GM19035 (cell line): ENCODE measurements around the gene TMEM51.
A peak's percentile ranks its signal among the peaks of the same experiment; 100 is the strongest.

Source experiments
- ATAC-seq: cut with Tn5 transposase; IDR thresholded peaks from one replicate; pipeline ENCODE4 v1.9.1; 2021; ENCODE audit not compliant: unreplicated experiment

TMEM51 gene

DNA sequence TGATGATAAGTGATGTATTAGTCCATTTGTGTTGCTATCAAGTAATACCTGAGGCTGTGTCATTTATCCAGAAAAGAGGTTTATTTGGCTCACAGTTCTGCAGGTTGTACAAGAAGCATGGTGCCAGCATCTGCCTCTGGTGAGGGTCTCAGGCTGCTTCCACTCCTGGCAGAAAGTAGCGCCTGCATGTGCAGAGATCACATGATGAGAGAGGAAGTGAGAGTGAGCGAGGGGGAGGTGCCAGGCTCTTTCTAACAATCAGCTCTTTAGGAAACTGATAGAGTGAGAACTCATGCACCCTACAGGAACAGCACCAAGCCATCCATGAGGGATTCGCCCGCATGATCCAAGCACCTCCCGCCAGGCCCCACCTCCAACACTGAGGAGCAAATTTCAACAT is 91.3 kb downstream of the TMEM51 start:
- no peak for ATAC-seq

DNA sequence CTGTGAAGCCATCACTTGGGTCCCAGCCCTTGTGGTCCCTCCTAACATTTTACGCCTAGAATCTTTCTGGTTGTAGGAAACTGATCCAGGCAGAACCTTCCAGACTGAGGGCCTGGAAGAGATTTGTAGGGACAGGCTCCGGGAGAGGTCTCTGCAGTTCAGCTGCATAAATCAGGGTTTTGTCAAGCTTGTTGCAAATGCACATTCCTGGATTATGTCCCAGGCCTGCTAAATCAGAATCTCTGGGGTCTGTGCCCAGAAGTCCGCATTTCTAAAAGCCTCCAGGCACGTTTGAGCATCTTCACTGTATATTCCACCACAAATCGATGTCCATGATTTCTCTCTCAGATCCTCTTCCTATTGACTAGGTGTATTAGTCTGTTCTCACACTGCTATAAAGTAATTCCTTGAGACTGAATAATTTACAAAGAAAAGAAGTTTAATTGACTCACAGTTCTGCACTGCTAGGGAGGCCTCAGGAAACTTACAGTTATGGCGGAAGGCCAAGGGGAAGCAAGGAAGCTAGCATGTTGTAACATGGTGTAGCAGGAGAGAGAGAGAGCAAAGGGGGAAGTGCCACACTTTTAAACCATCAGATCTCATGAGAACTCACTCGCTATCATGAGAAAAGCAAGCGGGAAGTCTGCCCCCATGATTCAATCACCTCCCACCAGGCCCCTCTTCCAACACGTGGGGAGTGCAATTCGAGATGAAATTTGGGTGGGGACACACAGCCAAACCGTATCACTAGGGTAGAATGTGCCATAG is 92.2 kb downstream of the TMEM51 start:
- ATAC-seq, result no peak

DNA sequence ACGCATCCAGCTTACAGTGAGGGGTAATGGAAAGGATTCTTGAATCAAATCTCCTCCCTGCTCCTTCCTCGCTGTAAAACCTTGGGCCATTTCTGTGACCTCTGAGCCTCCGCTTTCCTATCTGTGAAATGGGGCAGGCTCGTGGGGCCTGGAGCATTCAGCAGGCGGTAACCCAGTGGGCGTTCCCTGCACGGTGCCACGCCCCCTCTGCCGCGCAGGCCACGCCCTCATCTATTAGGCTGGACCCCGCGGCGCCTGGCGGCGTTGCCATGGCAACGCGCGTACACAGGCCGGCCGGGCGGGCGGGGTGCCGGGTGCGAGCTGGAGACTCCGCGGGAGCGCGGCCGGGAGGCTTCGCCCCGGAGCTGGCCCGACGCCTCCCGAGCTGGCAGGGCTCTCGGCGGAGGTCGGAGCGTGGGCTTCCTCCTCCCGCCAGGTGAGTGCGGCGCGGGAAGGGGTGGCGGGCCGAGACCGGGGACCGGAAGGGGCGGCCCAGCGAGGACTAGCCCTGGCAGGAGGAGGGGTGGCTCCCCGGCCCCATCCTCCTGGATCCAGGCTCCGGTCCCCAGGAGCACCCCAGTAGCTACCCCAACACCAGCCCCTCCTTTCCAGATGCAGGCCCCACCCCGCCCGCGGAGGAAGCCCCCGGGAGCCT is 93.5 kb downstream of the TMEM51 start, which contains the start of gene FHAD1:
FHAD1 (plus strand) TSS at position 264 of the 655 bp plus-strand sequence. CDS start 4,562 bp downstream, outside the sequence.
- peak; percentile 63 for ATAC-seq

DNA sequence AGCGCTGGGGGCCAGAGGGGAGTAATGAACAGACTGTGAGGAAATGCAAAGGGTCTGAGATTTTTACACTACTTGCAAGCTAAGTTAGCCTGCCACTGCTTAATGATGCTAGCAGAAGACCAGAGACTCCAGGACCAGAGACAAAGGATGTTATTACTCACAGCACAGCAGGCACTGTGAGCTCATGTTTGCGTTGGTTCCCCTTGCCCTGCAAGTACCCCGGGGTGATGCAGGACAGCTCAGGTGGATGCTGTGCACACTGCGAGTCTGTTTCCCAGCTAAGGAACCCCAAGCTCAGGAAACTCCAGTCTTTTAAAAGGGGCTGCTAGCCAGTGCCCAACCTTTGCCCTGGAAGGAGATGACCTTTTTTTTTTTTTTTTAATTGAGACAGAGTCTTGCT is 94.7 kb downstream of the TMEM51 start:
- ATAC-seq, result no peak

DNA sequence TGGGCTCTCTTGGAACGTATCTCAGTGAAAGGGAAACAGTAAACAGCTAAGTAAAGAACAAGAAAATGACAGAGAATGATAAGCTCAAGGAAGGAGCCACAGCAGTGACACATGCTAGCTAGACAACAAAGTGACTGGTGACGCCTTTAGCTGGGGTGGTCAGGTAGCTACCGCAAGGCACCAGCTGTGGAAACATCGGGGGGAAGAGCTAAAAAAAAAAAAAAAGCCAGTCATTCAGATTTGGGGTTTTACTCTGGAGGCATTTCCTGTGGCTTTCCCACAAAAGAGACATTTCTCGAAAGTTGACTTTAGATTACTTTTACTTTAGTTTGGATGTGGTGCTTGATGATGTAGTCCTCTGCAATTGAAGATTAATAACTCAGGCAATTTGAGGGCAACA is 95.5 kb downstream of the TMEM51 start:
- ATAC-seq, result no peak

DNA sequence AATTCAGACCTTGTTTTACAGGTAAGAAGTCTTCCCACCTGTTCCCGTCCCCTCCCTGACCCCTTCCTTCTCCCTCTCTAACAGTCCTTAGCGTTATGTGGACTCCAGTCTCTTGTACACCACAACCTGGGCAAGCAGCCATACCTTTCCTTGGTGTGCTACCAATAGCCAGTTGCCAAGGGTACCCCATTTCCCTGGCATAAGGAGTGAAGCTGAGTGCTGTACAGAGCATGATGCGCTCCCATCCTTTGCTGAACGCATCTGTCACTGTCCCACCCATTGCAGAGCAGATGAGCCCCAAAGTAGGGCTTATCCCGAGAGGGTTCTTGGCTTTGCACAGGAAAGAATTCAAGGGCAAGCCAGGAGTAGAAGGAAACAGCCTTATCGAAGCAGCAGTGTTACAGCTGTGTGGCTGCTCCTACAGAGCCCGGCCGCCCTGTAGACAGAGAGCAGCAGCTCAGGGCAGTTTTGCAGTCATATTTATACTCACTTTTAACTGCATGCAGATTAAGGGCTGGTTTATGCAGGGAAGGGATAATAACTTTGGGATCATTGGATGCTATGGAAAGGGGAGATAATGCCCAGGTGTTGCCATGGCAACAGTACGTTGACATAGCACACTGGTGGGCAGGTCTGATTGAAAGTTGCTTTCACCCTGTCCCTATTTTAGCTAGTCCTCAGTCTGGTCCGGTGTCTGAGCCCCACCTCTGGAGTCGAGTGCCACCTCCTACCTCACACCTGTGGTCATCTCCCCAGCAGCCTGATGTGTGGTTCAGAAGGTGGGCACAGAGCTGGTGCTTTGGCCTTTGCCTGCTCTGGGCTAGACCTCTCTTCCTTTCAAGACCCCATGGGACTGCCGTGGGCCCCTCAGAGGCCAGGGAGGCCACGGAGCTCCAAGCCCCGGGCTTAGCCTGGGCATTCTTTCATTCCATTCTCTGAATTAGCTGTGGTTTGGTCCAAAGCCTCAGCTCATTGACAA is 98.6 kb downstream of the TMEM51 start:
- ATAC-seq, result no peak

DNA sequence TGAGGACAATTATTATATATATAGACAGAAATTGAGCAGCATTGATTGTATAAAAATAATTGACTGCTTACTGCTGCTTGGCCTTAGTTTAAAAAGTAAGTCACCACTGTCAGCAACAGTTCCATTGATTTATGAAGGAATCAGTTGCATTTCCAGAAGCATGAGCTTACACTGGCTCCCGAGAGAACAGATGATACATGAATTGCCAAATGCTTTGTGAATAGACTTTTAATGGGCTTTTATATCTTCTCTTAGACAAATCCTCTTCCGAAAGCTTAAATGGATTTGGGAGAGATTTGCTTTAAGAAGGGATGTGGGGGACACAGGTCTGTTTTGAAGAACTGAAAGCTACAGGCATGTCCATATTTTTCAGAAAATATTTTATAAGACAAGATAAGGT is 101.0 kb downstream of the TMEM51 start:
- no peak for ATAC-seq

DNA sequence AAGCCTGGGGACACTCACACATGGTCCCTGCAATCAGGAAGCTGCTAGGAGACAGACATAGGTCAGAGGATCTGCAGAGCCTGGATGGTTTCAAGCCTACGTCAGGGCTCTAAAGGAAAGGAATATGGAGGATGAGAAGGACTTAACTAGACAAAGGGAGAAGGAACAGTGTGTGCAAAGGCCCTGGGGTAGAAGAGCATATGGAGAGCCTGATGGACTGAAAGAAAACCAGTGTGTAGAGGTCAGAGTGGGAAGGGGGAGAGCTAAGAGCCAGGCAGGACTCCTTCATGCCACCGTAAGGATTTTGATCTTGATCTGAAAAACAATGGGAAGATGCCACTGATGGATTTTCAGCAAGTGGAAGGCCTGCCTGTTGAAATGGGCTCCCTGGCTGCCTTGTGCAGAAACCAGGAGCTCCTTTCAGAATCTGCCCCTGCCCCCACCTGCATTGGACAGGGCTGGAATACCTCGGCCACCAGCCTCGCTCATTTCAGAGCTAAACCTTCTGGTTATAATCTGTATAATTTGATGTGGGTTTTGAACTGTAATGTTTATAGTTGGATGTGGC is 102.1 kb downstream of the TMEM51 start:
- no peak for ATAC-seq

DNA sequence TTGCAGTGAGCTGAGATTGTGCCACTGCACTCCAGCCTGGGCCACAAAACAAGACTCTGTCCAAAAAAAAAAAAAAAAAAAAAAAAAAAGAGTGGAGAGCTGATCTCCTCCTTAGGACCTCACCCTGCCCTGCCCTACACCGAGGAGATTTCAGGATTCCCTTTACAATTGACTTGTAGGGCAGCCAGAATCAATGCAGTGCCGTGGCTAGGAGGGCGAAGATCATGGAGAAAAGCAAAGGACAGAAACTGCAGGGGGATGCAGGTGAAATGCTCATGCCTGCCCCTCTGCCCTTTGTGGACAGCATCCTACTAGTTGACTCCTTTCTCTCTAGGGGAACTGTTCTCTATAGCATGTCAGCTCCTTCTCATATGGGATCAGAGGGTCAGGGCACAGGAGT is 103.0 kb downstream of the TMEM51 start:
- no peak for ATAC-seq

DNA sequence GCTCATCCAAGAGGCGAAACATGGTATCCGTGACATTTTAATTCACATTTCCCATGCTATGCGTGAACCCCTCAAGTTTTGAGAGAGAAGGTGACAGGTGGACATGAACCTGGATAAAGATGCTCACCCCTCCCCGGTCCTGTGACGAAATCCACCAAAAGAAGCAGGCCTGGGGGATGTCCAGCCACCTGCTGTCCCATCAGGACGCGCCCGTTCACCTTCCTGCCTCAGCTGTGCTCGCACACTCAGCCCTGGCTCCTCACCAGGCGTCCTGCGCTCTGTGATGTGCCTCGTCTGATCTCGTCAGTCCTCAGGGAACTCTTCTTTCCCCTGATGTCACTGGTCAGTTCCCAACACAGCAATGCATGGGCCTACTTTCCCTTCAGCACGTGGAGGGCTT is 103.8 kb downstream of the TMEM51 start:
- no peak for ATAC-seq

DNA sequence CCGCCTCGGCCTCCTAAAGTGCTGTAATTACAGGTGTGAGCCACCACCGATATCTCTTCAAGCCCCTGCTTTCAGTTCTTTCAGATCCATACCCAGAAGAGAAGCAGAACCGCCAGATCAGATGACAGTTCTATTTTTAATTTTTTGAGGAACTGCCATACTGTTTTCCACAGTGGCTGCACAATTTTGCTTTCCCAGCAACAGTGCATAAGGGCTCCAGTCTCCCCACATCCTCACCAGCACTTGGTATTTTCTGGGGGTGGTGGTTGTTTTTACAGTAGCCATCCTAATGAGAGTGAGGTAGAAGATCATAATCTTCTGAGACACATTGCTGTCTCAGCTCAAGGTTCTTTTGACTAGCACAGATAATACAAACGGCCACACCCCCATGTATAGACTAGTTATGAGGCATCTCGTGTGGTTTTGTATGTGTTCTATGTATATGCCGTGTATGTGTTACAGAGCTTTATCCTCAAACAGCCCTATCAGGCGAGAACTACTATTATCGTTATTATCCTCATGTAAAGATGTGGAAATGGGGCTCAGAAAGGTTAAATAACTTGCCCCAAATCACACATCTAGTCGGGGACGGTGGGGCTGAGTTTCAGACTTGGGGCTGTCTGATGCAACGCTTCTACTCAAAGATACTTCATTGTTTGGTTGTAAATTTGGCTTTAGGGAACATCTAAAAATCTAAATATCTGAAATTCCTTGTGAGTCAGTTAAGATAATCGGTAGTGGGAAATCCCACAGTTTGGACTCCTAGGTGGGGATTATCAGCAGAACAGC is 105.5 kb downstream of the TMEM51 start:
- no peak for ATAC-seq

DNA sequence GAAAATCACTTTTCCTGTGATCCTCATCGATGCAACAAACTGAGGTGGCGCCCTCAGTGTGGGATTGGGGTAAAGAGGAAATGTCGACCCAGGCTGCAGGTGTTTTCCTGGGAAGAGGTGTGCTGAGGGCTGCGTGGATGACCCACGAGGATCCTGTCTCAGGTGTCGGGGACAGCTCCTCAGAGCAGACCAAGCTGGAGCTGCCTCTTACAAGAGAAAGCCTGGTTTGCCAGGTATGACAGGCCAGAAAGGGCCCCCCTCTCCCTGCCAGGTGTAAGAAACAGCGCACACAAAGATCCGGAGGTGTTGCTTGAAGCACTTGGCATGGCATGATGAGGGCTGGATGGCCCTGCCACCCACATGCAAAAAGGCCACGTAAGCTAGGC is 106.1 kb downstream of the TMEM51 start:
- ATAC-seq, result no peak

DNA sequence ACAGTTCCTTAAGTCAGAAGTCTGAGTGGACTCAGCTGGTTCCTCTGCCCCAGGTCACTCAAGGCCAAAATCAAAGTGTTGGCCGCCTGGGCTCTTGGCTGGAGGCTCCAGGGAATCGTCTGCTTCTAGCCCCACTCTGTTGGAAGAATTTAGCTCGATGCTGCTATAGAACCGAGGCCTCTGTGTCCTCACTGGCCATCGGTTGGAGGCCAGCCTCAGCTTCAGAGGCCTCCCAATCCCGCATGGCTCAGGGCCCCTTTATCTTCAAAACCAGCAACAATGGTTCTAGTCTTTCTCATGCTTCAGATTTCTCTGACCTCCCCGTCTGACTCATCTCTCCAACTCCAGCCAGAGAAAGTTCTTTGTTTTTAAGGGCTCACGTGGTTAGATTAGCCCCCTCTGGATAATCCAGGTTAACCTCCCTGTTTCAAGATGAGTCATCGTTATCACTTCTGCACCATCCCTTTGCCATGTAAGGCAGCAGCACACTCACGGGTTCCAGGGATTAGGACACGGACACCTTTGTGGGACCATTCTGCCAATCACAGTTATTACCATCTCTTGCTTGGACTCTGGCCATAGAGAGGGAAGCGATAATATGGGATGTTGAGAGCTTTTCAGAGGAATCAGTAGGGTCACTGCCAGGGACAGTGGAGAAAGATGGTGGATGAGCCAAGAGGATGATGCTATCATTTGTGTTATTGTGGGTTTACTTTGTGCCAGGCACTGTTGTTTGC is 107.0 kb downstream of the TMEM51 start:
- ATAC-seq, result no peak

DNA sequence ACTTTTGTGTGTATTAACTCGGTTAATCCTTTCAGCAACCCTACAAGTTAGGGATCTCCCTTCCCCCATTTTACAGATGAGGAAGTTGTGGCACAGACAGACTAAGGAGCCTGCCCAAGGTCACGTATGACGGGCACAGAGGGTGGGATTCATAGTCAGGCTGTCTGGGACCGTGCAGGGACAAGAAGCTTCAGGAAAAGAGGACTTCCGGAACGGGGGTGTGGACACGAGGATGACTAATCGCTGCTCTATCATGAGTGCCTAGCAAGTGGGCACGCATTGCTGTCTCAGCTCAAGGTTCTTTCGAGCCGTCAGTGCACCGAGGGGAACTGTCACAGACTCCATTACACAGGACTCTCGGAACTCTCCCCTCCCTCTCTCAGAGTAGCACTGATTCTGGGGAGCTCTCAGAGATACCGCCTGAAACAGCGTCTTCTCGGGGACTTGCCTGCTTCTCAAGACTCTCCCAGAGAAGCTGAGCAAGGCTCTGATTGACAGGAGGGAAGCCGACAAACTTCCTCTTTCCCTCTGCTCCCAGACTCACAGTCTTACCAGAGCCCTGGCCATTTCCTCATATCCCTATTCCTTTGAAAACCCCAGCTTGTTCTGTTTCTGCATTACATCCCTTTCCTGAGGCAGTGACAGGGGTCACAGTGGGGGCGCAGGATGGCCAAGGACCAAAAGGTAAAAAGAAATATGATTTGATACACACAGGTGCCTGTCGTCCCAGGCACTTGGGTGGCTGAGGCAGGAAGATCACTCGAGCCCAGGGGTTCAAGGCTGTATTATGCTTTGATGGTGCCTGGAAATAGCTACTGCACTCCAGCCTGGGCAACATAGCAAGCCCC is 107.8 kb downstream of the TMEM51 start:
- no peak for ATAC-seq

DNA sequence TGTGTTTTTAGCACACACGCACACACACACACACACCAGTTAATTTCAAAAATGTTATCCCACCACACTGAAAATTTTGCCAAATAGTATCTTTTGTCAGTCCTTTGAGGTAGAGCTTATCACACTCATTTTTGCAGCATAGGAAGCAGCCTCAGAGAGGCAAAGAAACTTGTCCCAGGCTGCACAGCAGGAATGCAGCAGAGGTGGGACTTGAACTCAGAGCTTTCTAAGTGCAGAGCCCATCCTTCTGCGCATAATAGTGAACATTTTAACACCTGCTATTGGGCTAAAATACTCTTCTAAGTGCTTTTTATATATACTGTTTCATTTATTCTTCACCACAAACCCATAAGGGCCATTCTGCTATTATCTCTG is 108.4 kb downstream of the TMEM51 start:
- no peak for ATAC-seq

DNA sequence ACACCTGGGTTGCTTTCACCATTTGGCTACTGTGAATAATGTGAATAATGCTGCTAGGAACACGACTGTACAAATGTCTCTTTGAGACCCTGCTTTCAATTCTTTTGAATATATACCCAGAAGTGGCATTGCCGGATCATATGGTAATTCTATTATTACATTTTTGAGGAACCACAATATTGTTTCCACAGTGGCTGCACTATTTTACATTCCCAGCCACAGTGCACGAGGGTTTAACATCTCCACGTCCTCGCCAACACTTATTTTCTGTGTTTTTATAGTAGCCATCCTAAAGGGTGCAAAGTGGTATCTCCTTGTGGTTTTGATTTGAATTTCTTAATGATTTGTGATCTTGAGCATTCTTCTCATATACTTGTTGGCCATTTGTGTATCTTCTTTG is 109.2 kb downstream of the TMEM51 start:
- no peak for ATAC-seq

DNA sequence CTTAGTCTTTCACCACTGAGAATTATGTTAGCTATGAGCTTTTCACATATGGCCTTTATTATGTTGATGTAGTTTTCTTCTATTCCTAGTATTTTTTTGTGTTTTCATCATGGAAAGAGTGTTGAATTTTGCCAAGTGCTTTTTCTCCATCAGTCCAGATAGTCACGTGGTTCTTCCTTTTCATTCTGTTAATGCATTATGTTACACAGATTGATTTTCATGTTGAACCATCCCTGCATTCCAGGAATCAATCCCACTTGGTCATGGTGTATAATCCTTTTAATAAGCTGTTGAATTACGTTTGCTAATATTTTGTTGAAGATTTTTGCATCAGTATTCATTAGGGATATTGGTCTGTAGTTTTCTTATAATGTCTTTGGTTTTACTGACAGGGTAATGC is 111.2 kb downstream of the TMEM51 start:
- no peak for ATAC-seq
